Activated naive CD8-positive, alpha-beta T cell treated with anti-CD3 and anti-CD28 coated beads, Interleukin-2, amount 10 ng/mL, durations not matched to agents 7 days and 5 days (primary cell): Measurements from ENCODE around the gene NEK2. TPM values are rescaled to one million over a fixed set of nuclear protein-coding genes. Genes with fewer than 3 reads are reported as not detected.
"Not testable (repeated sequence)": the region's sequence is repeated elsewhere in the genome, so short reads cannot be mapped to it uniquely, and the experiment has no call there.

Source experiments
- ATAC-seq: fragments of 150-1000 bp; cut with Tn5 transposase; one replicate; pipeline ENCODE4 v1.10.0; 2021; ENCODE audit warnings: low read depth, moderate library complexity
- POLR2A ChIA-PET: fragments of 350-600 bp; sonication (Branson Sonifier 250); formaldehyde crosslinking; loops from one replicate; lab custom pipeline; 2021; ENCODE audit warnings: antibody characterized with exemption; lab: Charles Lee
- DNase-seq: peaks from one replicate; pipeline ENCODE4 v3.0.0; 2021
- H3K27ac Mint-ChIP-seq: one replicate; pipeline ENCODE4 v1.8.0; 2022; ENCODE audit warnings: mild to moderate bottlenecking, mixed read lengths
- H3K27me3 Mint-ChIP-seq: one replicate; pipeline ENCODE4 v1.8.0; 2022; ENCODE audit warnings: mild to moderate bottlenecking, moderate library complexity, mixed read lengths
- H3K36me3 Mint-ChIP-seq: one replicate; pipeline ENCODE4 v1.8.0; 2021; ENCODE audit warnings: mild to moderate bottlenecking, mixed read lengths
- H3K4me1 Mint-ChIP-seq: one replicate; pipeline ENCODE4 v1.8.0; 2021; ENCODE audit warnings: mixed read lengths
- H3K4me3 Mint-ChIP-seq: one replicate; pipeline ENCODE4 v1.8.0; 2022; ENCODE audit warnings: mild to moderate bottlenecking, moderate library complexity, mixed read lengths
- H3K9me3 Mint-ChIP-seq: one replicate; pipeline ENCODE4 v1.8.0; 2021; ENCODE audit warnings: mixed read lengths
- total RNA-seq, 2 experiments: library from RNA; stranded (reverse); gene quantifications; one replicate each; pipeline ENCODE4 v1.2.3, GENCODE V29; 2021

Gene NEK2
- total RNA-seq, 2 experiments from 2014 or later: 31.8 to 32.7 TPM

GRCh38 chr1:211653959-211654496, 21.4 kb downstream of the NEK2 start:
- no peak for ATAC-seq
- Mint-ChIP-seq H3K4me1 (peaks cover 6% of the 10 kb centered on the region), H3K36me3 (no peaks in the 10 kb centered on the region), H3K4me3 (no peak overlapping the region), H3K27ac (no peak overlapping the region), H3K27me3 (peaks cover 20% of the 10 kb centered on the region), H3K9me3 (no peaks in the 10 kb centered on the region)
- DNase-seq: no peak
- POLR2A ChIA-PET: interaction anchor here (0.9 to 1.3 kb wide), 2 partner anchors 81 to 140 kb away, joined by 3 to 4 read pairs; no protein-coding TSS in a partner anchor

DNA sequence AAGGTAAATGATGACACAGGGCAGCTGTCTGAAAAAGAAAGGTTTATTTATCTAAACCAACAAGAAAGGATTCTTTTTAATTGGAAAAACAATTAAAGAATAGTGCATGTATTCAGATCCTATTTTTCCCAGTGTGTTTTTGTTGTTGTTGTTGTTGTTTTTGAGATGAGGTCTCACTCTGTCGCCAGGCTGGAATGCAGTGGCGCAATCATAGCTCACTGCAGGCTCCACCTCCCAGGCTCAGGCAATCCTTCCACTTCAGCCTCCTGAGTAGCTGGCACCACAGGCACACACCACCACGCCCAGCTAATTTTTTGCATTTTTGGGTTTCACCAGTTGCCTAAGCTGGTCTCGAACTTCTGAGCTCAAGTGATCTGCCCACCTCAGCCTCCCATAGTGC, 22.1 kb downstream of the NEK2 start:
- POLR2A ChIA-PET: no interaction called here
- ATAC-seq: no peak
- Mint-ChIP-seq H3K4me3 (no peak overlapping the region), H3K36me3 (no peaks in the 10 kb centered on the region), H3K4me1 (peaks cover 6% of the 10 kb centered on the region), H3K27me3 (peaks cover 18% of the 10 kb centered on the region), H3K27ac (no peak overlapping the region), H3K9me3 (no peaks in the 10 kb centered on the region)
- DNase-seq: no peak

DNA sequence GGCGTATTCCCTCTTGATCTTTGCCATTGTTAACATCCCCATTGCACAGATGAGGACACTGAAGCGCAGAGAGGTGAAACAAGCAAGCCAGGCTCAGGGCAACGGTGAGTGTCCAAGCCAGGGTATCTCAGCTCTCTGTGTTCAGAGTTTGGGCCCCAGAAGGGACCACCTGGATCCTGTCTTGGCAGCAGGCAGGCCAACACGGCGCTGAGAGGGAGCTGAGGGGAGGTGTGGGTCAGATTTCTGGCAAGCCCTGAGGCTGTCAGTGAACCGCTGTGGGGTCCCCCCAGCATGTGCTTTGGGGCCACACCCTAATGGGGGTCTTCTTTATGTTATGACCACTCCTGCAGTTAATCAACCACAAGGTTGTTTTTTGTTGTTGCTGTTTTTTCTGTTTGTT, 23.1 kb downstream of the NEK2 start:
- H3K4me1 Mint-ChIP-seq: peaks cover 6% of the 10 kb centered on the region
- ATAC-seq (no peak), DNase-seq (no peak)
- H3K27ac Mint-ChIP-seq: no peak overlapping the region
- POLR2A ChIA-PET: no interaction called here
- H3K36me3 Mint-ChIP-seq: no peaks in the 10 kb centered on the region
- H3K27me3 Mint-ChIP-seq: peaks cover 17% of the 10 kb centered on the region
- H3K9me3 Mint-ChIP-seq: no peaks in the 10 kb centered on the region
- no peak overlapping the region for H3K4me3 Mint-ChIP-seq

DNA sequence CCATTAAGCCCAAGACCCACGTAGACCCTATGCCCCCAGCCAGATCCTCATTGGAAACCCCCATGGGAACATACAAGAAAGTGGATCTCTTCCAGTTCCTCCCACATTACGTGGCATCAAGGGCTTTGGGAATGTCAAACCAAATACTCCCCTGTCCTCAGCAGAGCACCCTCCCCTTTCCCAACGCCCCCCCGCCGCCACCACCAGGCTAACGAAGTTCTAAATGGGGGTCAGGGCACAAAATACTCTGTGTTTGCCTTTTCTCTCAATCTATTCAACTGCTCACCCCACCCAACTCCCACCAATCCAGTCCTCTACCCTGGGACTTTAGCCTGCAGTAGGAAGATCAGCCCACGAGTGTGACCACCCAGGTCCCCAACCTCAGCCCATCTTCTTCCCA, 24.5 kb downstream of the NEK2 start:
- DNase-seq (no peak), ATAC-seq (no peak)
- Mint-ChIP-seq H3K4me1 (peaks cover 6% of the 10 kb centered on the region), H3K4me3 (no peak overlapping the region), H3K36me3 (no peaks in the 10 kb centered on the region), H3K27me3 (peaks cover 20% of the 10 kb centered on the region), H3K27ac (no peak overlapping the region), H3K9me3 (no peaks in the 10 kb centered on the region)
- POLR2A ChIA-PET: no interaction called here

DNA sequence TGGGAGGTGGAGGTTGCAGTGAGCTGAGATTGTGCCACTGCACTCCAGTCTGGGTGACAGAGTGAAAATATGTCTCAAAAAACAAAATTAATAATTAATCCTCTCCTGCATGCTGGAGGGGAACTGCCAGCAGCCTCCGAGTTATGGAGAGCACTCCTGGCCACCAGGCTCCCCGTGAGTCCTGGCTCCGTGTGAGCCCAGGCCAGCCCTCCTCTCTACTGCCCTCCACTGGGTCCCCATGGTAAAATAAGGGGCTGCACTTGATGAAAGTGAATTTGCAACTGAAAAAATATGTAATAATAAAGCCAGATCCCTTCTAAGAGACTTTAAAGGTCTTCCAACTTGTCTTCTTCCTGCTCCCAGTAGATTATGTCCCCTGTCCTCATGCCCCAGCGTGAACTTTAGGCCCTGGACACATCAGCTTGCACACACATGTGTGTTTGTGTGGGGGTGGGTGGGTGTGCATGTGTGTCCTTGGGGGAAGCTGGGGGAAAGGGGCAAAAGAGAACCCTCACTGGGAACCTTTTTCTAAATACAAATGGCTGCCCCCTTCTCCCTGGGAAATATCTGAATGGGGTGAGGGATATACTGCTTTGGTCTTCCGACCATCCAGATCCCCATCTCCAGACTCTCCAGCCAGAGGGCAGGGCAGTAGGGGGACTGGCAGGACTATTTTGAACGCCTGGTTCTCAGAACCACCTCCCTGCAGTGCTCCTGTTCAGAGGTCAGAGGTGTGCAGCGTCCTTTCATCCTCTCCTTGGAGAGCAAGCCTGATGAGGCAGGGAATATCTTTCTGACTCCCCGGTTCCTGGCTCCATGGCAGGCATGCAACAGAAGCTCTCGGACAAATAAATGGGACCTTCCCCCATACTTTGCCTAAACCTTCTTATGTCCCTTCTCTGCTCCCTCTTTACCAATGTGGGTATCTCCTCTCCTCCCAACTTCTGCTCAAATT, 26.2 kb downstream of the NEK2 start:
- DNase-seq (peak; percentile 60), ATAC-seq (peak; percentile 88)
- H3K27ac Mint-ChIP-seq: no peak overlapping the region
- POLR2A ChIA-PET: interaction anchor here (0.9 kb wide), 1 partner anchor 71 kb away, joined by 3 read pairs; the partner anchor contains the start of gene SLC30A1
- no peak overlapping the region for H3K4me3 Mint-ChIP-seq
- H3K27me3 Mint-ChIP-seq: peaks cover 24% of the 10 kb centered on the region
- no peaks in the 10 kb centered on the region for H3K9me3 Mint-ChIP-seq
- H3K36me3 Mint-ChIP-seq: no peaks in the 10 kb centered on the region
- peaks cover 3% of the 10 kb centered on the region for H3K4me1 Mint-ChIP-seq

DNA sequence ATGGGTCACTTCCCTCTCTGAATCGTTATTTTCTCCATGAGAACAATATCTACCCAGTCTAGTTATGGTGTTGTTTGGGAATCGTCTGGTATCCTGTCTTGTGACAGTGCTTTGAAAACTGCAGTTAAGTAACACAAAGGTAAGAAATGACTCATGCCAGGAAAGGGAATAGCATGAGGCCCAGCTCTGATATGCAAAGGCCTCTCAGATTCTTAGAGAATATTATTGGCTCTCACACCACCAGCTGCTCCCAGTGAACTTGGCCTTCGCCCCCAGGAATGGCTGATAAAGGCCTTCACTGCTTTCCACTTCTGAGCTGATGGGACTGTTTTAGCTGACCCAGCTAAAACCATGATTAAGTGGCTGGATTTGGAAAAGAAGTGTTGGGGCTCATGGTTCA, 27.1 kb downstream of the NEK2 start:
- no peaks in the 10 kb centered on the region for H3K36me3 Mint-ChIP-seq
- no peak overlapping the region for H3K27ac Mint-ChIP-seq
- no peak overlapping the region for H3K4me3 Mint-ChIP-seq
- H3K4me1 Mint-ChIP-seq: peaks cover 8% of the 10 kb centered on the region
- no peaks in the 10 kb centered on the region for H3K9me3 Mint-ChIP-seq
- no peak for ATAC-seq
- no peak for DNase-seq
- POLR2A ChIA-PET: interaction anchor here (0.9 kb wide), 1 partner anchor 70 kb away, joined by 3 read pairs; the partner anchor contains the start of gene SLC30A1
- peaks cover 18% of the 10 kb centered on the region for H3K27me3 Mint-ChIP-seq

GRCh38 chr1:211647711-211648121, 27.7 kb downstream of the NEK2 start:
- no peak overlapping the region for H3K27ac Mint-ChIP-seq
- ATAC-seq: no peak
- H3K36me3 Mint-ChIP-seq: no peaks in the 10 kb centered on the region
- peaks cover 16% of the 10 kb centered on the region for H3K27me3 Mint-ChIP-seq
- H3K4me1 Mint-ChIP-seq: peaks cover 13% of the 10 kb centered on the region
- POLR2A ChIA-PET: no interaction called here
- H3K4me3 Mint-ChIP-seq: no peak overlapping the region
- no peak for DNase-seq
- H3K9me3 Mint-ChIP-seq: no peaks in the 10 kb centered on the region

GRCh38 chr1:211646566-211646965, 28.9 kb downstream of the NEK2 start:
- no peak overlapping the region for H3K27ac Mint-ChIP-seq
- POLR2A ChIA-PET: interaction anchor here (0.8 kb wide), 1 partner anchor 68 kb away, joined by 3 read pairs; the partner anchor contains the start of gene SLC30A1
- no peak for DNase-seq
- H3K4me1 Mint-ChIP-seq: peaks cover 14% of the 10 kb centered on the region
- peaks cover 17% of the 10 kb centered on the region for H3K27me3 Mint-ChIP-seq
- no peak for ATAC-seq
- H3K36me3 Mint-ChIP-seq: no peaks in the 10 kb centered on the region
- H3K9me3 Mint-ChIP-seq: no peaks in the 10 kb centered on the region
- H3K4me3 Mint-ChIP-seq: no peak overlapping the region

DNA sequence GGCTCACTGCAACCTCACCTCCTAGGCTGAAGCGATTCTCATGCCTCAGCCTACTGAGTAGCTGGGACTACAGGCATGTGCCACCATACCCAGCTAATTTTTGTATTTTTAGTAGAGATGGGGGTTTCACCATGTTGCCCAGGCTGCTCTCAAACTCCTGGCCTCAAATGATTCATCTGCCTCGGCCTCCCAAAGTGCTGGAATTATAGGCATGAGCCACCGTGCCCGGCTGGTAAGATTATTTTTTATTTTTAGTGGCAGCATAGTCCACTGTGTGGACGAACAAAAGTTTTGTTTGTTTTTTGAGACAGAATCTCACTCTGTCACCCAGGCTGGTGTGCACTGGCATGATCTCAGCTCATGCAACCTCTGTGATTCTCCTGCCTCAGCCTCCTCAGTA, 29.8 kb downstream of the NEK2 start:
- DNase-seq, ATAC-seq, POLR2A ChIA-PET, H3K9me3 Mint-ChIP-seq, H3K36me3 Mint-ChIP-seq, H3K27ac Mint-ChIP-seq, H3K4me3 Mint-ChIP-seq: not testable (repeated sequence)
- Mint-ChIP-seq H3K4me1 (peaks cover 14% of the 10 kb centered on the region), H3K27me3 (peaks cover 12% of the 10 kb centered on the region)

DNA sequence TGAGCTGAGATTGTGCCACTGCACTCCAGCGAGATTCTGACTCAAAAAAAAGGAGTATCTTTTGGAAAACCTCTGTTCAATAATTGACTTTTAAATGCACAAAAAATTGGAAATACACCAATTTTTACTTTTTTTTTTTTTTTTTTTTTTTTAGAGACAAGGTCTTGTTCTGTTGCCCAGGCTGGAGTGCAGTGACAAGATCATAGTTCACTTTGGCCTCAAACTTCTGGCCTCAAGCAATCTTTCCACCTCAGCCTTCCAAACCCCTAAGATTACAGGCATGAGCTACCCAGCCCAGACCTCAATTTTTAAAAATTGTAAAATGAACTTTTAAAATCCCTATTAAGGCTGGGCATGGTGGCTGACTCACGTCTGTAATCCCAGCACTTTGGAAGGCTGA, 30.8 kb downstream of the NEK2 start:
- no peak overlapping the region for H3K4me3 Mint-ChIP-seq
- ATAC-seq (no peak), DNase-seq (no peak)
- H3K36me3 Mint-ChIP-seq: no peaks in the 10 kb centered on the region
- H3K27ac Mint-ChIP-seq: no peak overlapping the region
- H3K9me3 Mint-ChIP-seq: no peaks in the 10 kb centered on the region
- POLR2A ChIA-PET: no interaction called here
- H3K4me1 Mint-ChIP-seq: peaks cover 14% of the 10 kb centered on the region
- peaks cover 20% of the 10 kb centered on the region for H3K27me3 Mint-ChIP-seq

- peak overlapping the region; percentile 9 for H3K27ac Mint-ChIP-seq
- H3K4me1 Mint-ChIP-seq: peaks cover 14% of the 10 kb centered on the region
- H3K27me3 Mint-ChIP-seq: peaks cover 20% of the 10 kb centered on the region
- DNase-seq: peak; percentile 57
- POLR2A ChIA-PET: interaction anchor here (0.8 kb wide), 1 partner anchor 64 kb away, joined by 3 read pairs; the partner anchor contains the start of gene SLC30A1
- ATAC-seq: peak; percentile 74
- no peaks in the 10 kb centered on the region for H3K9me3 Mint-ChIP-seq
- H3K36me3 Mint-ChIP-seq: no peaks in the 10 kb centered on the region
- peak overlapping the region; percentile 9 for H3K4me3 Mint-ChIP-seq
Measured at GRCh38 chr1:211643324-211644212, 31.9 kb downstream of the NEK2 start.

- POLR2A ChIA-PET: no interaction called here
- peaks cover 14% of the 10 kb centered on the region for H3K4me1 Mint-ChIP-seq
- peak overlapping the region; percentile 9 for H3K4me3 Mint-ChIP-seq
- H3K36me3 Mint-ChIP-seq: no peaks in the 10 kb centered on the region
- no peak overlapping the region for H3K27ac Mint-ChIP-seq
- H3K27me3 Mint-ChIP-seq: peaks cover 20% of the 10 kb centered on the region
- H3K9me3 Mint-ChIP-seq: no peaks in the 10 kb centered on the region
- DNase-seq (no peak), ATAC-seq (no peak)
Measured at GRCh38 chr1:211642870-211643269, 32.6 kb downstream of the NEK2 start.

DNA sequence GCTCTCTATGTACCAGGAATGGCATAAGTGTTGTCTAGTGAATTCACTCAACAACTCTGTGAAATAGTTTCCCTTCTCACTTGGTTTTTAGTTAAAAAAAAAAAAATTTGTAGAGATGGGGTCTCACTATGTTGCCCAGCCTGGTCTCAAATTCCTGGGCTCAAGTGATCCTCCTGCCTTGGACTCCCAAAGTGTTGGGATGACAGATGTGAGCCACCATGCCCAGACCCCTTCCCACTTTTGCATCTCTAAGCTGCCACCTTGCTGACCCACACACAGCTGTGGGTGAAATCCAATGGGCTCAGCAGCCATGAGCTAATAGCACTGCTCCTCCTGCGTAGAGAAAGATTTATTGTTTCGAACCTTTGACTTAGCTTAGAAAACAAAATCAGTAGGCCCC, 33.5 kb downstream of the NEK2 start:
- Mint-ChIP-seq H3K4me3 (no peak overlapping the region), H3K9me3 (no peaks in the 10 kb centered on the region), H3K27ac (no peak overlapping the region), H3K36me3 (no peaks in the 10 kb centered on the region), H3K27me3 (peaks cover 18% of the 10 kb centered on the region), H3K4me1 (peaks cover 14% of the 10 kb centered on the region)
- DNase-seq (no peak), ATAC-seq (no peak)
- POLR2A ChIA-PET: no interaction called here
